HepG2 (cell line): Measurements from ENCODE around the gene AP3D1. TPM values are rescaled to one million over a fixed set of nuclear protein-coding genes. Genes with fewer than 3 reads are reported as not detected.
A peak's percentile ranks its signal among the peaks of the same experiment; 100 is the strongest.

Experiments
- ARNT ChIP-seq: fragments of 450-650 bp; IDR thresholded peaks from 2 replicates; pipeline ENCODE4 v1.6.1; 2017
- CCDC6 ChIP-seq: sonication (generic); formaldehyde crosslinking; IDR thresholded peaks from 2 replicates; pipeline ENCODE4 v1.8.1; 2022; ENCODE audit warnings: mild to moderate bottlenecking, missing genetic modification reagents, moderate library complexity
- FLYWCH1 ChIP-seq: sonication (generic); formaldehyde crosslinking; IDR thresholded peaks from 2 replicates; pipeline ENCODE4 v1.8.1; 2023; ENCODE audit warnings: mild to moderate bottlenecking, missing genetic modification reagents
- JUN ChIP-seq: sonication (generic); formaldehyde crosslinking; IDR thresholded peaks from 2 replicates; pipeline ENCODE4 v1.4.0; 2020; ENCODE audit warnings: mild to moderate bottlenecking, missing genetic modification reagents
- NFE2L1 ChIP-seq: sonication (generic); formaldehyde crosslinking; IDR thresholded peaks from 2 replicates; pipeline ENCODE4 v1.4.0; 2020; ENCODE audit warnings: missing genetic modification reagents, mild to moderate bottlenecking, borderline replicate concordance
- ZNF138 ChIP-seq: sonication (generic); formaldehyde crosslinking; IDR thresholded peaks from 2 replicates; pipeline ENCODE4 v1.5.0; 2020; ENCODE audit warnings: mild to moderate bottlenecking, low read depth, missing genetic modification reagents
- ZNF260 ChIP-seq: sonication (generic); formaldehyde crosslinking; IDR thresholded peaks from 2 replicates; pipeline ENCODE4 v1.4.0; 2020; ENCODE audit warnings: missing genetic modification reagents, low read depth, mild to moderate bottlenecking, borderline replicate concordance
- ZNF3 ChIP-seq: IDR thresholded peaks from 2 replicates; pipeline ENCODE4 v1.7.0; 2017; ENCODE audit warnings: inconsistent platforms
- ZNF326 ChIP-seq: sonication (generic); formaldehyde crosslinking; IDR thresholded peaks from 2 replicates; pipeline ENCODE4 v1.4.0; 2020; ENCODE audit warnings: missing genetic modification reagents, borderline replicate concordance
- polyA plus RNA-seq, 8 experiments: library from polyadenylated mRNA; depleted of rRNA in 3 of 8; stranded (reverse) in 7 of 8; unstranded in 1 of 8; fragments of >200 nt; fragmentation: Illumina TruSeq in 4 of 8; extraction: Trizol in 4 of 8; gene quantifications; 2 replicates each; pipeline versions ENCODE4 v1.2.1 to v1.2.3, GENCODE V29; 2011 to 2016; ENCODE audit warnings: low read depth in 4 of 8, missing spikeins in 1 of 8, mixed read lengths in 1 of 8; ENCODE audit not compliant: insufficient read depth in 1 of 8
- total RNA-seq, 5 experiments: library from RNA; depleted of rRNA; stranded (reverse); fragments of >200 nt; fragmentation: Illumina TruSeq; extraction: Trizol; gene quantifications; 2 replicates each; pipeline ENCODE4 v1.2.3, GENCODE V29; 2016; ENCODE audit warnings: low read depth in 1 of 5
- TF ChIP-seq, protein P1 (sequence below): sonication (generic); formaldehyde crosslinking; IDR thresholded peaks from 2 replicates; pipeline ENCODE4 v1.4.0; 2020; ENCODE audit warnings: mild to moderate bottlenecking, missing genetic modification reagents
- TF ChIP-seq, protein P2 (sequence below): sonication (generic); formaldehyde crosslinking; IDR thresholded peaks from 2 replicates; pipeline ENCODE4 v1.4.0; 2020; ENCODE audit warnings: missing genetic modification reagents
- TF ChIP-seq, protein P3 (sequence below): sonication (generic); formaldehyde crosslinking; IDR thresholded peaks from 2 replicates; pipeline ENCODE4 v1.4.0; 2020; ENCODE audit warnings: mild to moderate bottlenecking, missing genetic modification reagents
- TF ChIP-seq, protein P4 (sequence below): sonication (generic); formaldehyde crosslinking; IDR thresholded peaks from 2 replicates; pipeline ENCODE4 v1.9.0; 2021; ENCODE audit warnings: mild to moderate bottlenecking, missing genetic modification reagents

AP3D1 gene
- total and polyA plus RNA-seq, 2 of the 13 experiments (the other 11 are each of a cell fraction or from before 2014, with no cell fraction given), result 68.0 to 82.6 TPM

DNA sequence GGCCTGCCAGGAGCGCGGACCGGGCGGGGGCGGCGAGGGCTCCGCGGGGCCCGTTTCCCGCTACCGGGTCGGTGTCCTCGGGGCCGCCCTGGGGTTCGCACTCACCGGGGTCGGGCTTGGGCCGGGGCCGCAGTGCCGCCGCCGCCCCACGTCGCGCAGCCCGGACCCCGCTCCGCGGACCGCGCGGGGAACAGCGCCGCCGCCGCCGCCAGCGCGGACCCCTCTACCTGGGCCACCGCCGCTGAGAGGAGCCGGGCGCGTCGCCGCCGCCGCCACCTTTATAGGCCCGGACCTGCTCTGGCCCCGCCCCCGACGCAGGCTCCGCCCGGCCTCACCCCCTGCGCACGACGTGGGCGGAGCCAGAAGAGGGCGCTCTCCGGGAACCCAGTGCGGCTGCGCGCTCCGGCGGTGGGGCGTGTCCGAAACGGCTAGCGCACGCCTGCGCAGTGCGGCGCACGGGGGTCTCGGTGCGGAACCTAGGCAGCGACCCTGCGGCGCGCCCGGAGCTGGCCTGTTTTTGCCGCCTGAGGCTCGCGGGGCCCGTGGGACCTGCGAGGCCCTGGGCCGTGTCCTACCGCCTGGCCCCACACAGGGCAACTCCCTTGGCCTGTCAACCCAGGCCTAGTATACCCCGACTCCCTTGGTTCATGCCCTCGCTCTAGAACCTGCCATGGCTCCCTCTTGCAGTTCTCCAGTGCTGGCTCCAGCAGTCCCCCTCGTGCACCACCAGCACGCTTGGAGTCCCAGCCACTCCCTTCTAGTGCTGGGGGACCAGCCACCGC lies 100.2 kb downstream of the AP3D1 start, which contains the start of gene MKNK2 (continued):
- no peak for TF ChIP-seq NFE2L1 (CRISPR knock-in tag)
- TF ChIP-seq CCDC6 (CRISPR knock-in tag), result peak; percentile 48
- TF ChIP-seq ZNF138 (CRISPR knock-in tag), result no peak; the same call in 1 of the 2 replicates
- TF ChIP-seq, protein P1, sequence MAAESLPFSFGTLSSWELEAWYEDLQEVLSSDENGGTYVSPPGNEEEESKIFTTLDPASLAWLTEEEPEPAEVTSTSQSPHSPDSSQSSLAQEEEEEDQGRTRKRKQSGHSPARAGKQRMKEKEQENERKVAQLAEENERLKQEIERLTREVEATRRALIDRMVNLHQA (CRISPR knock-in tag), result no peak; the same call in 1 of the 2 replicates
- 0 out of 2 replicates have a peak, but pooled peaks have one; percentile 66 for TF ChIP-seq ZNF3
- no peak for TF ChIP-seq ZNF326
- TF ChIP-seq, protein P2, sequence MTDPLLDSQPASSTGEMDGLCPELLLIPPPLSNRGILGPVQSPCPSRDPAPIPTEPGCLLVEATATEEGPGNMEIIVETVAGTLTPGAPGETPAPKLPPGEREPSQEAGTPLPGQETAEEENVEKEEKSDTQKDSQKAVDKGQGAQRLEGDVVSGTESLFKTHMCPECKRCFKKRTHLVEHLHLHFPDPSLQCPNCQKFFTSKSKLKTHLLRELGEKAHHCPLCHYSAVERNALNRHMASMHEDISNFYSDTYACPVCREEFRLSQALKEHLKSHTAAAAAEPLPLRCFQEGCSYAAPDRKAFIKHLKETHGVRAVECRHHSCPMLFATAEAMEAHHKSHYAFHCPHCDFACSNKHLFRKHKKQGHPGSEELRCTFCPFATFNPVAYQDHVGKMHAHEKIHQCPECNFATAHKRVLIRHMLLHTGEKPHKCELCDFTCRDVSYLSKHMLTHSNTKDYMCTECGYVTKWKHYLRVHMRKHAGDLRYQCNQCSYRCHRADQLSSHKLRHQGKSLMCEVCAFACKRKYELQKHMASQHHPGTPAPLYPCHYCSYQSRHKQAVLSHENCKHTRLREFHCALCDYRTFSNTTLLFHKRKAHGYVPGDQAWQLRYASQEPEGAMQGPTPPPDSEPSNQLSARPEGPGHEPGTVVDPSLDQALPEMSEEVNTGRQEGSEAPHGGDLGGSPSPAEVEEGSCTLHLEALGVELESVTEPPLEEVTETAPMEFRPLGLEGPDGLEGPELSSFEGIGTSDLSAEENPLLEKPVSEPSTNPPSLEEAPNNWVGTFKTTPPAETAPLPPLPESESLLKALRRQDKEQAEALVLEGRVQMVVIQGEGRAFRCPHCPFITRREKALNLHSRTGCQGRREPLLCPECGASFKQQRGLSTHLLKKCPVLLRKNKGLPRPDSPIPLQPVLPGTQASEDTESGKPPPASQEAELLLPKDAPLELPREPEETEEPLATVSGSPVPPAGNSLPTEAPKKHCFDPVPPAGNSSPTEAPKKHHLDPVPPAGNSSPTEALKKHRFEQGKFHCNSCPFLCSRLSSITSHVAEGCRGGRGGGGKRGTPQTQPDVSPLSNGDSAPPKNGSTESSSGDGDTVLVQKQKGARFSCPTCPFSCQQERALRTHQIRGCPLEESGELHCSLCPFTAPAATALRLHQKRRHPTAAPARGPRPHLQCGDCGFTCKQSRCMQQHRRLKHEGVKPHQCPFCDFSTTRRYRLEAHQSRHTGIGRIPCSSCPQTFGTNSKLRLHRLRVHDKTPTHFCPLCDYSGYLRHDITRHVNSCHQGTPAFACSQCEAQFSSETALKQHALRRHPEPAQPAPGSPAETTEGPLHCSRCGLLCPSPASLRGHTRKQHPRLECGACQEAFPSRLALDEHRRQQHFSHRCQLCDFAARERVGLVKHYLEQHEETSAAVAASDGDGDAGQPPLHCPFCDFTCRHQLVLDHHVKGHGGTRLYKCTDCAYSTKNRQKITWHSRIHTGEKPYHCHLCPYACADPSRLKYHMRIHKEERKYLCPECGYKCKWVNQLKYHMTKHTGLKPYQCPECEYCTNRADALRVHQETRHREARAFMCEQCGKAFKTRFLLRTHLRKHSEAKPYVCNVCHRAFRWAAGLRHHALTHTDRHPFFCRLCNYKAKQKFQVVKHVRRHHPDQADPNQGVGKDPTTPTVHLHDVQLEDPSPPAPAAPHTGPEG (CRISPR knock-in tag), result peak; percentile 27; the same call in 1 of the 2 replicates
- TF ChIP-seq, protein P3, sequence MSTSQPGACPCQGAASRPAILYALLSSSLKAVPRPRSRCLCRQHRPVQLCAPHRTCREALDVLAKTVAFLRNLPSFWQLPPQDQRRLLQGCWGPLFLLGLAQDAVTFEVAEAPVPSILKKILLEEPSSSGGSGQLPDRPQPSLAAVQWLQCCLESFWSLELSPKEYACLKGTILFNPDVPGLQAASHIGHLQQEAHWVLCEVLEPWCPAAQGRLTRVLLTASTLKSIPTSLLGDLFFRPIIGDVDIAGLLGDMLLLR (CRISPR knock-in tag), result peak; percentile 77; the same call in 1 of the 2 replicates
- no peak for TF ChIP-seq FLYWCH1 (CRISPR knock-in tag)
- no peak for TF ChIP-seq JUN (CRISPR knock-in tag)
- TF ChIP-seq, protein P4, sequence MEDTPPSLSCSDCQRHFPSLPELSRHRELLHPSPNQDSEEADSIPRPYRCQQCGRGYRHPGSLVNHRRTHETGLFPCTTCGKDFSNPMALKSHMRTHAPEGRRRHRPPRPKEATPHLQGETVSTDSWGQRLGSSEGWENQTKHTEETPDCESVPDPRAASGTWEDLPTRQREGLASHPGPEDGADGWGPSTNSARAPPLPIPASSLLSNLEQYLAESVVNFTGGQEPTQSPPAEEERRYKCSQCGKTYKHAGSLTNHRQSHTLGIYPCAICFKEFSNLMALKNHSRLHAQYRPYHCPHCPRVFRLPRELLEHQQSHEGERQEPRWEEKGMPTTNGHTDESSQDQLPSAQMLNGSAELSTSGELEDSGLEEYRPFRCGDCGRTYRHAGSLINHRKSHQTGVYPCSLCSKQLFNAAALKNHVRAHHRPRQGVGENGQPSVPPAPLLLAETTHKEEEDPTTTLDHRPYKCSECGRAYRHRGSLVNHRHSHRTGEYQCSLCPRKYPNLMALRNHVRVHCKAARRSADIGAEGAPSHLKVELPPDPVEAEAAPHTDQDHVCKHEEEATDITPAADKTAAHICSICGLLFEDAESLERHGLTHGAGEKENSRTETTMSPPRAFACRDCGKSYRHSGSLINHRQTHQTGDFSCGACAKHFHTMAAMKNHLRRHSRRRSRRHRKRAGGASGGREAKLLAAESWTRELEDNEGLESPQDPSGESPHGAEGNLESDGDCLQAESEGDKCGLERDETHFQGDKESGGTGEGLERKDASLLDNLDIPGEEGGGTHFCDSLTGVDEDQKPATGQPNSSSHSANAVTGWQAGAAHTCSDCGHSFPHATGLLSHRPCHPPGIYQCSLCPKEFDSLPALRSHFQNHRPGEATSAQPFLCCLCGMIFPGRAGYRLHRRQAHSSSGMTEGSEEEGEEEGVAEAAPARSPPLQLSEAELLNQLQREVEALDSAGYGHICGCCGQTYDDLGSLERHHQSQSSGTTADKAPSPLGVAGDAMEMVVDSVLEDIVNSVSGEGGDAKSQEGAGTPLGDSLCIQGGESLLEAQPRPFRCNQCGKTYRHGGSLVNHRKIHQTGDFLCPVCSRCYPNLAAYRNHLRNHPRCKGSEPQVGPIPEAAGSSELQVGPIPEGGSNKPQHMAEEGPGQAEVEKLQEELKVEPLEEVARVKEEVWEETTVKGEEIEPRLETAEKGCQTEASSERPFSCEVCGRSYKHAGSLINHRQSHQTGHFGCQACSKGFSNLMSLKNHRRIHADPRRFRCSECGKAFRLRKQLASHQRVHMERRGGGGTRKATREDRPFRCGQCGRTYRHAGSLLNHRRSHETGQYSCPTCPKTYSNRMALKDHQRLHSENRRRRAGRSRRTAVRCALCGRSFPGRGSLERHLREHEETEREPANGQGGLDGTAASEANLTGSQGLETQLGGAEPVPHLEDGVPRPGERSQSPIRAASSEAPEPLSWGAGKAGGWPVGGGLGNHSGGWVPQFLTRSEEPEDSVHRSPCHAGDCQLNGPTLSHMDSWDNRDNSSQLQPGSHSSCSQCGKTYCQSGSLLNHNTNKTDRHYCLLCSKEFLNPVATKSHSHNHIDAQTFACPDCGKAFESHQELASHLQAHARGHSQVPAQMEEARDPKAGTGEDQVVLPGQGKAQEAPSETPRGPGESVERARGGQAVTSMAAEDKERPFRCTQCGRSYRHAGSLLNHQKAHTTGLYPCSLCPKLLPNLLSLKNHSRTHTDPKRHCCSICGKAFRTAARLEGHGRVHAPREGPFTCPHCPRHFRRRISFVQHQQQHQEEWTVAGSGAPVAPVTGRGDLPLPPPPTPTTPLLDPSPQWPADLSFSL, result no peak
- TF ChIP-seq ARNT, result no peak
- TF ChIP-seq ZNF260 (CRISPR knock-in tag), result no peak
